ENCODE data around the gene DENND5B.

The DENND5B gene

DNA sequence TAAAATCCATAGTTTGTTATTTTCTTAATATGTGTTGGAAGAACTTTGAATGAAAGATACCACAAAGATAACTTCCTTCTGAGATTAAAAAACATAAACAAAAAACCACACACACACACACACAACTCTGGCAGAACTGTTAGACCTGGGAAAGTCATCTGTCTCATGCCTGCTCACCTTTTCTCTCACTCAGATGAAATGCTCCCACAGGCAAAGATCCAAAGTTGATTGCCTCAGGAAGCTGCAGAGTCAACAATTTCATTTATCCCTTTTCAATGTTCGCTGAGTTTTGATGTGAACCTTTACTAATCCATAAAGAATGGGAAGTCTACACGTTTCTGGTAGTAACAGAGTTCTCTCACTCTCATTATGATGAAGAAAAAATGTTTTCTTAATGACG lies 112.0 kb downstream of the DENND5B start:
- TF ChIP-seq SIN3A (IDR thresholded peaks at IDR 0.05; ENCODE audit: borderline replicate concordance, insufficient read depth, low read length), result no peak
- no peak for TF ChIP-seq REST (IDR thresholded peaks at IDR 0.05; ENCODE audit: insufficient read depth in 1 of 2, low read depth in 2 of 2, low read length in 2 of 2)

GRCh38 chr12:31478425-31478824 lies 112.5 kb downstream of the DENND5B start:
- TF ChIP-seq REST (IDR thresholded peaks at IDR 0.05; ENCODE audit: insufficient read depth in 1 of 2, low read depth in 2 of 2, low read length in 2 of 2) (no peak), FOXP2 (optimal IDR thresholded peaks at IDR 0.05; ENCODE audit: borderline replicate concordance, extremely low read depth, extremely low read length, insufficient read depth) (no peak), SIN3A (IDR thresholded peaks at IDR 0.05; ENCODE audit: borderline replicate concordance, insufficient read depth, low read length) (no peak), TAF1 (IDR thresholded peaks at IDR 0.05; ENCODE audit: borderline replicate concordance, insufficient read depth, low read length) (no peak), POLR2AphosphoS5 (IDR thresholded peaks at IDR 0.05; ENCODE audit: low read depth, low read length) (no peak)

- TF ChIP-seq FOXP2 (optimal IDR thresholded peaks at IDR 0.05; ENCODE audit: borderline replicate concordance, extremely low read depth, extremely low read length, insufficient read depth) (no peak), REST (IDR thresholded peaks at IDR 0.05; ENCODE audit: insufficient read depth in 1 of 2, low read depth in 2 of 2, low read length in 2 of 2) (no peak), POLR2AphosphoS5 (IDR thresholded peaks at IDR 0.05; ENCODE audit: low read depth, low read length) (no peak), SIN3A (IDR thresholded peaks at IDR 0.05; ENCODE audit: borderline replicate concordance, insufficient read depth, low read length) (no peak), TAF1 (IDR thresholded peaks at IDR 0.05; ENCODE audit: borderline replicate concordance, insufficient read depth, low read length) (no peak)
These were observed 113.2 kb downstream of the DENND5B start for GRCh38 chr12:31477687-31478086.

- no peak for TF ChIP-seq SIN3A (IDR thresholded peaks at IDR 0.05; ENCODE audit: borderline replicate concordance, insufficient read depth, low read length)
- no peak for TF ChIP-seq FOXP2 (optimal IDR thresholded peaks at IDR 0.05; ENCODE audit: borderline replicate concordance, extremely low read depth, extremely low read length, insufficient read depth)
- TF ChIP-seq REST (IDR thresholded peaks at IDR 0.05; ENCODE audit: insufficient read depth in 1 of 2, low read depth in 2 of 2, low read length in 2 of 2), result no peak
- no peak for TF ChIP-seq TAF1 (IDR thresholded peaks at IDR 0.05; ENCODE audit: borderline replicate concordance, insufficient read depth, low read length)
- TF ChIP-seq POLR2AphosphoS5 (IDR thresholded peaks at IDR 0.05; ENCODE audit: low read depth, low read length), result no peak
These were observed 114.5 kb downstream of the DENND5B start for GRCh38 chr12:31476437-31476836.

GRCh38 chr12:31474751-31475150 lies 116.2 kb downstream of the DENND5B start:
- TF ChIP-seq TAF1 (IDR thresholded peaks at IDR 0.05; ENCODE audit: borderline replicate concordance, insufficient read depth, low read length) (no peak), POLR2AphosphoS5 (IDR thresholded peaks at IDR 0.05; ENCODE audit: low read depth, low read length) (no peak), SIN3A (IDR thresholded peaks at IDR 0.05; ENCODE audit: borderline replicate concordance, insufficient read depth, low read length) (no peak), FOXP2 (optimal IDR thresholded peaks at IDR 0.05; ENCODE audit: borderline replicate concordance, extremely low read depth, extremely low read length, insufficient read depth) (no peak), REST (IDR thresholded peaks at IDR 0.05; ENCODE audit: insufficient read depth in 1 of 2, low read depth in 2 of 2, low read length in 2 of 2) (no peak)

Data from PFSK-1 (cell line).